ENCODE data around the gene ATP11B.

The ATP11B gene

GRCh38 chr3:182790612-182791011 is 2.7 kb upstream of the ATP11B start:
- no peak for DNase-seq (ENCODE audit: extremely low spot score)
- CTCF ChIA-PET = no interaction called here
- POLR2A ChIA-PET = no interaction called here
- TF ChIP-seq SP1 (IDR thresholded peaks at IDR 0.05) = no peak
- TF ChIP-seq LEF1 (IDR thresholded peaks at IDR 0.05; ENCODE audit: borderline replicate concordance) = no peak
- no peak for TF ChIP-seq HDGF (IDR thresholded peaks at IDR 0.05; ENCODE audit: borderline replicate concordance)
- no peak for TF ChIP-seq PKNOX1 (IDR thresholded peaks at IDR 0.05)
- no peak for TF ChIP-seq FOXM1 (IDR thresholded peaks at IDR 0.05; ENCODE audit: borderline replicate concordance)
- no peak for TF ChIP-seq BHLHE40 (IDR thresholded peaks at IDR 0.05; ENCODE audit: borderline replicate concordance)
- no peak for TF ChIP-seq FOXA1 (IDR thresholded peaks at IDR 0.05)
- TF ChIP-seq CTBP1 (IDR thresholded peaks at IDR 0.05; ENCODE audit: borderline replicate concordance) = no peak
- no peak for TF ChIP-seq L3MBTL2 (conservative IDR thresholded peaks at IDR 0.05)
- no peak for TF ChIP-seq TARDBP (IDR thresholded peaks at IDR 0.05)
- TF ChIP-seq ELF4 (IDR thresholded peaks at IDR 0.05) = no peak
- TF ChIP-seq NFRKB (IDR thresholded peaks at IDR 0.05) = no peak
- TF ChIP-seq ZNF384 (IDR thresholded peaks at IDR 0.05) = no peak

GRCh38 chr3:182793663-182794454 is 555 bp downstream of the ATP11B start:
- TF ChIP-seq HDGF (IDR thresholded peaks at IDR 0.05; ENCODE audit: borderline replicate concordance) (no peak), SUZ12 (IDR thresholded peaks at IDR 0.05) (no peak), ELF4 (IDR thresholded peaks at IDR 0.05) (no peak), ZNF384 (IDR thresholded peaks at IDR 0.05) (no peak), ARNT (IDR thresholded peaks at IDR 0.05) (no peak), FOXM1 (IDR thresholded peaks at IDR 0.05; ENCODE audit: borderline replicate concordance) (no peak), FOXA1 (IDR thresholded peaks at IDR 0.05) (no peak), NFRKB (IDR thresholded peaks at IDR 0.05) (no peak), FOXK2 (IDR thresholded peaks at IDR 0.05) (no peak), SP1 (IDR thresholded peaks at IDR 0.05) (no peak), BHLHE40 (IDR thresholded peaks at IDR 0.05; ENCODE audit: borderline replicate concordance) (no peak), L3MBTL2 (conservative IDR thresholded peaks at IDR 0.05) (no peak), PKNOX1 (IDR thresholded peaks at IDR 0.05) (no peak), CTBP1 (IDR thresholded peaks at IDR 0.05; ENCODE audit: borderline replicate concordance) (no peak), TARDBP (IDR thresholded peaks at IDR 0.05) (no peak), LEF1 (IDR thresholded peaks at IDR 0.05; ENCODE audit: borderline replicate concordance) (no peak)
- ChIA-PET CTCF (no interaction called here), POLR2A (interaction anchor here (1.0 to 1.4 kb wide), 3 partner anchors 16 to 70 kb away, joined by 3 read pairs; no protein-coding TSS in a partner anchor)
- DNase-seq (ENCODE audit: extremely low spot score) = peak; percentile 19

- TF ChIP-seq L3MBTL2 (conservative IDR thresholded peaks at IDR 0.05) (no peak), FOXA1 (IDR thresholded peaks at IDR 0.05) (no peak), LEF1 (IDR thresholded peaks at IDR 0.05; ENCODE audit: borderline replicate concordance) (no peak), FOXM1 (IDR thresholded peaks at IDR 0.05; ENCODE audit: borderline replicate concordance) (no peak), SUZ12 (IDR thresholded peaks at IDR 0.05) (no peak), ZNF384 (IDR thresholded peaks at IDR 0.05) (no peak), HDGF (IDR thresholded peaks at IDR 0.05; ENCODE audit: borderline replicate concordance) (no peak), CTBP1 (IDR thresholded peaks at IDR 0.05; ENCODE audit: borderline replicate concordance) (no peak), ELF4 (IDR thresholded peaks at IDR 0.05) (no peak)
- CTCF ChIA-PET = interaction anchor here (0.8 kb wide), 1 partner anchor 78 kb away, joined by 3 read pairs; no protein-coding TSS in a partner anchor
- no peak for DNase-seq (ENCODE audit: extremely low spot score)
- POLR2A ChIA-PET = interaction anchor here (1.1 kb wide), 1 partner anchor 71 kb away, joined by 3 read pairs; no protein-coding TSS in a partner anchor
These were observed 1.4 kb downstream of the ATP11B start for GRCh38 chr3:182794455-182795388.

- ChIA-PET CTCF (interaction anchor here (0.7 to 0.8 kb wide), 2 partner anchors 79 to 383 kb away, joined by 3 read pairs; no protein-coding TSS in a partner anchor), POLR2A (interaction anchor here (0.7 kb wide), 1 partner anchor 54 kb away, joined by 3 read pairs; no protein-coding TSS in a partner anchor)
- TF ChIP-seq FOXM1 (IDR thresholded peaks at IDR 0.05; ENCODE audit: borderline replicate concordance) = no peak
- no peak for TF ChIP-seq ZNF384 (IDR thresholded peaks at IDR 0.05)
- no peak for TF ChIP-seq FOXK2 (IDR thresholded peaks at IDR 0.05)
- no peak for TF ChIP-seq PKNOX1 (IDR thresholded peaks at IDR 0.05)
- TF ChIP-seq SP1 (IDR thresholded peaks at IDR 0.05) = no peak
- TF ChIP-seq SUZ12 (IDR thresholded peaks at IDR 0.05) = no peak
- TF ChIP-seq ARNT (IDR thresholded peaks at IDR 0.05) = no peak
- TF ChIP-seq LEF1 (IDR thresholded peaks at IDR 0.05; ENCODE audit: borderline replicate concordance) = no peak
- TF ChIP-seq TARDBP (IDR thresholded peaks at IDR 0.05) = no peak
- no peak for TF ChIP-seq BHLHE40 (IDR thresholded peaks at IDR 0.05; ENCODE audit: borderline replicate concordance)
- TF ChIP-seq ELF4 (IDR thresholded peaks at IDR 0.05) = no peak
- no peak for TF ChIP-seq CTBP1 (IDR thresholded peaks at IDR 0.05; ENCODE audit: borderline replicate concordance)
- TF ChIP-seq NFRKB (IDR thresholded peaks at IDR 0.05) = no peak
- TF ChIP-seq HDGF (IDR thresholded peaks at IDR 0.05; ENCODE audit: borderline replicate concordance) = no peak
- no peak for TF ChIP-seq FOXA1 (IDR thresholded peaks at IDR 0.05)
- TF ChIP-seq L3MBTL2 (conservative IDR thresholded peaks at IDR 0.05) = no peak
- peak; percentile 12 for DNase-seq (ENCODE audit: extremely low spot score)
These were observed 2.1 kb downstream of the ATP11B start for GRCh38 chr3:182795389-182795782.

- DNase-seq (ENCODE audit: extremely low spot score) = no peak
- CTCF ChIA-PET = interaction anchor here (0.7 kb wide), 1 partner anchor 382 kb away, joined by 3 read pairs; no protein-coding TSS in a partner anchor
- TF ChIP-seq LEF1 (IDR thresholded peaks at IDR 0.05; ENCODE audit: borderline replicate concordance) (no peak), SUZ12 (IDR thresholded peaks at IDR 0.05) (no peak)
- POLR2A ChIA-PET = no interaction called here
These were observed 3.0 kb downstream of the ATP11B start for GRCh38 chr3:182796310-182796709.

Data from HEK293T (cell line).